ENCODE measurements around the gene TFB2M.
A peak's percentile ranks its signal among the peaks of the same experiment; 100 is the strongest.
"Not testable (repeated sequence)": the region's sequence is repeated elsewhere in the genome, so short reads cannot be mapped to it uniquely, and the experiment has no call there.

TFB2M gene

GRCh38 chr1:246591504-246591903 is 25.4 kb upstream of the TFB2M start:
- Mint-ChIP-seq H3K27me3 (ENCODE audit: low read depth) (no peaks in the 10 kb centered on the region), H3K27ac (no peak overlapping the region), H3K9me3 (peaks cover 12% of the 10 kb centered on the region), H3K4me3 (no peak overlapping the region), H3K36me3 (ENCODE audit: low read depth) (peaks cover 32% of the 10 kb centered on the region), H3K4me1 (ENCODE audit: low read depth) (peaks cover 7% of the 10 kb centered on the region)
- DNase-seq (ENCODE audit: low spot score): no peak

- DNase-seq (ENCODE audit: low spot score): no peak
- H3K4me1 Mint-ChIP-seq (ENCODE audit: low read depth): peaks cover 7% of the 10 kb centered on the region
- H3K27ac Mint-ChIP-seq: no peak overlapping the region
- H3K36me3 Mint-ChIP-seq (ENCODE audit: low read depth): peaks cover 32% of the 10 kb centered on the region
- no peak overlapping the region for H3K4me3 Mint-ChIP-seq
- H3K9me3 Mint-ChIP-seq: peaks cover 12% of the 10 kb centered on the region
- H3K27me3 Mint-ChIP-seq (ENCODE audit: low read depth): no peaks in the 10 kb centered on the region
Observed at GRCh38 chr1:246591047-246591446, 25.0 kb upstream of the TFB2M start.

- not testable (repeated sequence) for H3K27me3 Mint-ChIP-seq (ENCODE audit: low read depth); DNase-seq (ENCODE audit: low spot score); H3K4me1 Mint-ChIP-seq (ENCODE audit: low read depth)
Observed at GRCh38 chr1:246589919-246590318, 23.9 kb upstream of the TFB2M start.

GRCh38 chr1:246588159-246588721 is 22.2 kb upstream of the TFB2M start:
- H3K9me3 Mint-ChIP-seq: peaks cover 12% of the 10 kb centered on the region
- DNase-seq (ENCODE audit: low spot score): no peak
- no peak overlapping the region for H3K27ac Mint-ChIP-seq
- H3K4me3 Mint-ChIP-seq: no peak overlapping the region
- peaks cover 24% of the 10 kb centered on the region for H3K36me3 Mint-ChIP-seq (ENCODE audit: low read depth)
- no peaks in the 10 kb centered on the region for H3K27me3 Mint-ChIP-seq (ENCODE audit: low read depth)
- H3K4me1 Mint-ChIP-seq (ENCODE audit: low read depth): peaks cover 7% of the 10 kb centered on the region

More at GRCh38 chr1:246589919-246590318, 23.9 kb upstream of the TFB2M start:
- not testable (repeated sequence) for H3K4me3 Mint-ChIP-seq, H3K27ac Mint-ChIP-seq
- peaks cover 26% of the 10 kb centered on the region for H3K36me3 Mint-ChIP-seq (ENCODE audit: low read depth)
- H3K9me3 Mint-ChIP-seq: peaks cover 12% of the 10 kb centered on the region

- Mint-ChIP-seq H3K27me3 (ENCODE audit: low read depth) (no peaks in the 10 kb centered on the region), H3K4me1 (ENCODE audit: low read depth) (peaks cover 9% of the 10 kb centered on the region), H3K27ac (no peak overlapping the region), H3K36me3 (ENCODE audit: low read depth) (peaks cover 26% of the 10 kb centered on the region), H3K4me3 (no peak overlapping the region), H3K9me3 (peaks cover 12% of the 10 kb centered on the region)
- DNase-seq (ENCODE audit: low spot score): no peak
Observed at GRCh38 chr1:246587606-246588005, 21.5 kb upstream of the TFB2M start.

GRCh38 chr1:246587032-246587431 is 21.0 kb upstream of the TFB2M start:
- Mint-ChIP-seq H3K36me3 (ENCODE audit: low read depth) (peaks cover 24% of the 10 kb centered on the region), H3K4me3 (no peak overlapping the region), H3K27ac (no peak overlapping the region), H3K4me1 (ENCODE audit: low read depth) (peaks cover 9% of the 10 kb centered on the region), H3K9me3 (peaks cover 12% of the 10 kb centered on the region), H3K27me3 (ENCODE audit: low read depth) (no peaks in the 10 kb centered on the region)
- no peak for DNase-seq (ENCODE audit: low spot score)

GRCh38 chr1:246583448-246584185 is 17.6 kb upstream of the TFB2M start:
- H3K9me3 Mint-ChIP-seq: no peaks in the 10 kb centered on the region
- H3K4me1 Mint-ChIP-seq (ENCODE audit: low read depth): peaks cover 19% of the 10 kb centered on the region
- no peak overlapping the region for H3K4me3 Mint-ChIP-seq
- no peak overlapping the region for H3K27ac Mint-ChIP-seq
- no peaks in the 10 kb centered on the region for H3K27me3 Mint-ChIP-seq (ENCODE audit: low read depth)
- DNase-seq (ENCODE audit: low spot score): no peak
- H3K36me3 Mint-ChIP-seq (ENCODE audit: low read depth): peaks cover 5% of the 10 kb centered on the region

GRCh38 chr1:246583056-246583440 is 17.0 kb upstream of the TFB2M start:
- Mint-ChIP-seq H3K36me3 (ENCODE audit: low read depth) (peaks cover 5% of the 10 kb centered on the region), H3K27ac (no peak overlapping the region), H3K9me3 (no peaks in the 10 kb centered on the region), H3K4me1 (ENCODE audit: low read depth) (peaks cover 21% of the 10 kb centered on the region), H3K27me3 (ENCODE audit: low read depth) (no peaks in the 10 kb centered on the region), H3K4me3 (no peak overlapping the region)
- no peak for DNase-seq (ENCODE audit: low spot score)

GRCh38 chr1:246582301-246583055 is 16.4 kb upstream of the TFB2M start:
- Mint-ChIP-seq H3K27me3 (ENCODE audit: low read depth) (no peaks in the 10 kb centered on the region), H3K27ac (no peak overlapping the region), H3K36me3 (ENCODE audit: low read depth) (peaks cover 8% of the 10 kb centered on the region), H3K4me1 (ENCODE audit: low read depth) (peaks cover 23% of the 10 kb centered on the region), H3K4me3 (no peak overlapping the region), H3K9me3 (no peaks in the 10 kb centered on the region)
- no peak for DNase-seq (ENCODE audit: low spot score)

- H3K4me1 Mint-ChIP-seq (ENCODE audit: low read depth): peaks cover 26% of the 10 kb centered on the region
- no peak overlapping the region for H3K27ac Mint-ChIP-seq
- H3K4me3 Mint-ChIP-seq: no peak overlapping the region
- no peak for DNase-seq (ENCODE audit: low spot score)
- H3K9me3 Mint-ChIP-seq: no peaks in the 10 kb centered on the region
- peaks cover 10% of the 10 kb centered on the region for H3K36me3 Mint-ChIP-seq (ENCODE audit: low read depth)
- H3K27me3 Mint-ChIP-seq (ENCODE audit: low read depth): no peaks in the 10 kb centered on the region
Observed at GRCh38 chr1:246580497-246581370, 14.7 kb upstream of the TFB2M start.

GRCh38 chr1:246579818-246580217 is 13.8 kb upstream of the TFB2M start:
- Mint-ChIP-seq H3K27ac (no peak overlapping the region), H3K4me3 (no peak overlapping the region), H3K4me1 (ENCODE audit: low read depth) (peaks cover 27% of the 10 kb centered on the region), H3K36me3 (ENCODE audit: low read depth) (peaks cover 16% of the 10 kb centered on the region), H3K27me3 (ENCODE audit: low read depth) (no peaks in the 10 kb centered on the region), H3K9me3 (no peaks in the 10 kb centered on the region)
- DNase-seq (ENCODE audit: low spot score): no peak

GRCh38 chr1:246577720-246578106 is 11.7 kb upstream of the TFB2M start:
- Mint-ChIP-seq H3K27ac (peak overlapping the region; percentile 43), H3K9me3 (no peaks in the 10 kb centered on the region), H3K36me3 (ENCODE audit: low read depth) (peaks cover 18% of the 10 kb centered on the region), H3K4me1 (ENCODE audit: low read depth) (peaks cover 35% of the 10 kb centered on the region), H3K4me3 (no peak overlapping the region), H3K27me3 (ENCODE audit: low read depth) (no peaks in the 10 kb centered on the region)
- no peak for DNase-seq (ENCODE audit: low spot score)

- Mint-ChIP-seq H3K27ac (peak overlapping the region; percentile 8), H3K9me3 (no peaks in the 10 kb centered on the region), H3K4me3 (peak overlapping the region; percentile 43), H3K36me3 (ENCODE audit: low read depth) (peaks cover 18% of the 10 kb centered on the region), H3K27me3 (ENCODE audit: low read depth) (no peaks in the 10 kb centered on the region), H3K4me1 (ENCODE audit: low read depth) (peaks cover 35% of the 10 kb centered on the region)
- DNase-seq (ENCODE audit: low spot score): no peak
Observed at GRCh38 chr1:246577082-246577719, 11.1 kb upstream of the TFB2M start.

All from T-helper 2 cell treated with Interferon-gamma antibody and Interleukin-4, amounts not matched to agents 5 μg/mL and 100 μg/mL, for 36 hours (primary cell).